HepG2 (cell line): ENCODE measurements around the gene IGLON5. TPM values are rescaled to one million over a fixed set of nuclear protein-coding genes. Genes with fewer than 3 reads are reported as not detected.

Source experiments
- ATAC-seq: fragments of 200-7000 bp; cut with Tn5 transposase; 3 replicates; pipeline ENCODE4 v1.9.1; 2020; ENCODE audit warnings: mild to moderate bottlenecking, moderate library complexity
- BruUV-seq: library from RNA; stranded (reverse); fragments of 400-500 nt; replicated peaks from 2 replicates; lab custom pipeline; 2021; lab: Mats Ljungman, UMichigan
- CTCF ChIA-PET: fragments of 300-600 bp; formaldehyde crosslinking; extraction: SDS; loops from one replicate; lab custom pipeline; 2021; ENCODE audit warnings: low total read pairs, inconsistent platforms, low intra/inter-chr PET ratio; lab: Yijun Ruan, JAX
- POLR2A ChIA-PET: fragments of 350-600 bp; sonication (Branson Sonifier 250); formaldehyde crosslinking; loops from one replicate; lab custom pipeline; 2020; ENCODE audit warnings: antibody characterized with exemption, inconsistent platforms; lab: Yijun Ruan, JAX
- DNase-seq: peaks from one replicate; pipeline ENCODE4 v3.0.0-alpha.2; 2015; ENCODE audit warnings: low spot score
- FAIRE-seq: peaks from 3 replicates; lab custom pipeline; 2011; peaks lifted over from hg19 to GRCh38; lab: Jason Lieb, UNC
- H2AFZ ChIP-seq: one replicate; pipeline ENCODE4 v1.6.1; 2011; ENCODE audit warnings: low read length, inconsistent platforms
- H3K27ac ChIP-seq: fragments of 300-600 bp; 3 replicates; pipeline ENCODE4 v1.8.0; 2011; ENCODE audit warnings: mixed run types, mild to moderate bottlenecking, mixed read lengths, low read length, inconsistent platforms; ENCODE audit not compliant: insufficient read depth; ENCODE audit errors: extremely low read length
- H3K27me3 ChIP-seq, 2 experiments: fragments of 200-600 bp in 1 of 2; 2 replicates in 1 of 2; 3 replicates in 1 of 2; pipeline versions ENCODE4 v1.6.0 to v1.8.0; 2011; ENCODE audit warnings: low read length in 2 of 2, mild to moderate bottlenecking in 2 of 2, moderate library complexity in 2 of 2, inconsistent platforms in 1 of 2; ENCODE audit not compliant: insufficient read depth in 2 of 2, control insufficient read depth in 1 of 2
- H3K36me3 ChIP-seq, 2 experiments: fragments of 200-600 bp in 1 of 2; replicated peaks in 1 of 2; 2 replicates in 1 of 2; 3 replicates in 1 of 2; pipeline versions ENCODE4 v1.5.1 to v1.8.0; 2011; ENCODE audit warnings: low read length in 2 of 2, inconsistent platforms in 1 of 2; ENCODE audit not compliant: insufficient read depth in 2 of 2, control insufficient read depth in 1 of 2
- H3K4me1 ChIP-seq: 2 replicates; pipeline ENCODE4 v1.5.1; 2012; ENCODE audit warnings: low read length, inconsistent platforms; ENCODE audit not compliant: insufficient read depth
- H3K4me2 ChIP-seq: 2 replicates; pipeline ENCODE4 v1.6.0; 2011; ENCODE audit warnings: low read depth, low read length, inconsistent platforms
- H3K4me3 ChIP-seq, 3 experiments: fragments of 200-600 bp in 1 of 3; sonication (generic), shearing (Covaris generic) in 1 of 3; replicated peaks in 1 of 3; 2 replicates each; pipeline ENCODE4 v1.5.1; 2011 to 2016; ENCODE audit warnings: low read length in 3 of 3, inconsistent platforms in 2 of 3, low read depth in 2 of 3, mild to moderate bottlenecking in 2 of 3, control low read depth in 1 of 3, mixed read lengths in 1 of 3; ENCODE audit not compliant: insufficient read depth in 1 of 3
- H3K79me2 ChIP-seq: one replicate; pipeline ENCODE4 v1.6.1; 2011; ENCODE audit warnings: low read length, inconsistent platforms; ENCODE audit not compliant: insufficient read depth
- H3K9ac ChIP-seq: 2 replicates; pipeline ENCODE4 v1.6.0; 2011; ENCODE audit warnings: mild to moderate bottlenecking, low read depth, low read length, inconsistent platforms; ENCODE audit not compliant: insufficient read depth
- H3K9me3 ChIP-seq: 2 replicates; pipeline ENCODE4 v1.5.1; 2012; ENCODE audit warnings: mild to moderate bottlenecking, low read length
- H4K20me1 ChIP-seq: 2 replicates; pipeline ENCODE4 v1.6.0; 2011; ENCODE audit warnings: inconsistent platforms, mild to moderate bottlenecking, low read length, moderate library complexity; ENCODE audit not compliant: insufficient read depth
- FOSL2 ChIP-seq: sonication (generic); formaldehyde crosslinking; IDR thresholded peaks from 2 replicates; pipeline ENCODE4 v1.4.0; 2020; ENCODE audit warnings: missing genetic modification reagents
- PAWR ChIP-seq: sonication (generic); formaldehyde crosslinking; IDR thresholded peaks from 2 replicates; pipeline ENCODE4 v1.4.0; 2020; ENCODE audit warnings: missing genetic modification reagents, mild to moderate bottlenecking, borderline replicate concordance
- SSRP1 ChIP-seq: IDR thresholded peaks from 2 replicates; pipeline ENCODE4 v1.6.1; 2016; ENCODE audit warnings: control low read depth
- ZNF468 ChIP-seq: sonication (generic); formaldehyde crosslinking; IDR thresholded peaks from 2 replicates; pipeline ENCODE4 v1.8.0; 2022; ENCODE audit warnings: mild to moderate bottlenecking, moderate library complexity, missing genetic modification reagents
- ZNF619 ChIP-seq: sonication (generic); formaldehyde crosslinking; IDR thresholded peaks from 2 replicates; pipeline ENCODE4 v1.4.0; 2020; ENCODE audit warnings: mild to moderate bottlenecking, missing genetic modification reagents
- ZSCAN12 ChIP-seq: sonication (generic); formaldehyde crosslinking; IDR thresholded peaks from 2 replicates; pipeline ENCODE4 v1.9.0; 2021; ENCODE audit warnings: mild to moderate bottlenecking, missing genetic modification reagents
- ZSCAN30 ChIP-seq: sonication (generic); formaldehyde crosslinking; IDR thresholded peaks from 2 replicates; pipeline ENCODE4 v1.5.0; 2020; ENCODE audit warnings: mild to moderate bottlenecking, missing genetic modification reagents
- WGBS: methylation state at CpG from one replicate; pipeline ENCODE4 v1.1.6; 2017; ENCODE audit warnings: low lambda C conversion rate; 5-methylcytosine and 5-hydroxymethylcytosine counted together
- in situ Hi-C: cut with HindIII; loops from 2 replicates; pipeline ENCODE4 v1.10.0; 2017; ENCODE audit warnings: low pct_unique_long_range_greater_than_20kb; ENCODE audit not compliant: extremely low pct_ligation_motif_present
- intact Hi-C: fragments of 100-400 bp; cut with micrococcal nuclease; formaldehyde crosslinking; loops from one replicate; pipeline ENCODE4 v1.10.0; 2022; ENCODE audit not compliant: unreplicated experiment
- polyA plus RNA-seq, 8 experiments: library from polyadenylated mRNA; depleted of rRNA in 3 of 8; stranded (reverse) in 7 of 8; unstranded in 1 of 8; fragments of >200 nt; fragmentation: Illumina TruSeq in 4 of 8; extraction: Trizol in 4 of 8; gene quantifications; 2 replicates each; pipeline versions ENCODE4 v1.2.1 to v1.2.3, GENCODE V29; 2011 to 2016; ENCODE audit warnings: low read depth in 4 of 8, missing spikeins in 1 of 8, mixed read lengths in 1 of 8; ENCODE audit not compliant: insufficient read depth in 1 of 8
- total RNA-seq, 5 experiments: library from RNA; depleted of rRNA; stranded (reverse); fragments of >200 nt; fragmentation: Illumina TruSeq; extraction: Trizol; gene quantifications; 2 replicates each; pipeline ENCODE4 v1.2.3, GENCODE V29; 2016; ENCODE audit warnings: low read depth in 1 of 5
- TF ChIP-seq, protein P1 (sequence below): sonication (generic); formaldehyde crosslinking; conservative IDR thresholded peaks from 2 replicates; pipeline ENCODE4 v1.5.0; 2020; ENCODE audit warnings: missing genetic modification reagents
- TF ChIP-seq, protein P2 (sequence below): sonication (generic); formaldehyde crosslinking; IDR thresholded peaks from 2 replicates; pipeline ENCODE4 v1.5.0; 2020; ENCODE audit warnings: missing genetic modification reagents
- TF ChIP-seq, protein P3 (sequence below): sonication (generic); formaldehyde crosslinking; IDR thresholded peaks from 2 replicates; pipeline ENCODE4 v1.4.0; 2020; ENCODE audit warnings: mild to moderate bottlenecking, missing genetic modification reagents
- TF ChIP-seq, protein P4 (sequence below): fragments of 450-650 bp; IDR thresholded peaks from 2 replicates; pipeline ENCODE4 v1.6.1; 2017

IGLON5 gene
- total and polyA plus RNA-seq, 2 of the 13 experiments (the other 11 are each of a cell fraction or from before 2014, with no cell fraction given): 0.04 to 5.7 TPM

DNA sequence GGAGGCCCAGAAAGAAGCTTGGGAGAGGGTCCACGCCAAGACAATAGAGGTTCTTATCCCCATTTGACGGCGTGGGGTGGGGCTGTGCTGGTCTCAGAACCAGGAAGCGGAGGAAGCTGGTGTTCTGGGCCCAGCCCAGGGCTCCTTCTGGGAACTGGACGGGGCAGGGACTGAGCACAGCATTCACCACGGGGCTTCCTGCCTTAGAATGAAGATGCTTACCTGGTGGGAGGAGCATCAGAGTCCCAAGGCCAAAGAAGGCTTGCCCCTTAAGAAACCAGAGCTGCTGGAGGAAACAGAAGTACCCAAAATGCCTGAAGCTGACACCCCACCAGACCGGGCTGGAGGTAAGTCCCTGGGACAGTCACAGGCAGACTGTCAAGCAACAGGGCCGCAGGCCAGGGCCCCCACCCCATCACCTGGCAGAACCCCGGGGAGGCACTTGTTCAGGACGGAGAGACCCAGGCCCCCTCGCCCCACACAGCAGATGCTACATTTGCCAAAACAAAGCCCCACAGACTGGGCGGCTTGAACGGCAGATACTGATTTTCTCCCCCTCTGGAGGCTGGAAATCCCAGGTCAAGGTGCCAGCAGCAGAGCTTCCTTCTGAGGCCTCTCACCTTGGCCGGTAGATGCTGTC, 17.8 kb upstream of the IGLON5 start:
- Histone ChIP-seq H3K9ac (no peak overlapping the region), H3K9me3 (no peaks in the 10 kb centered on the region), H3K4me3 (no peak overlapping the region), H3K36me3 (no peaks in the 10 kb centered on the region), H4K20me1 (no peaks in the 10 kb centered on the region), H3K4me1 (no peaks in the 10 kb centered on the region), H3K27me3 (peaks cover 5 to 56% of the 10 kb centered on the region in 2 experiments; a peak in 4 of 5 replicates), H2AFZ (no peak overlapping the region), H3K27ac (no peak overlapping the region), H3K79me2 (no peaks in the 10 kb centered on the region), H3K4me2 (no peak overlapping the region)
- no peak for FAIRE-seq
- TF ChIP-seq ZSCAN30 (CRISPR knock-in tag): no peak
- TF ChIP-seq, protein P1, sequence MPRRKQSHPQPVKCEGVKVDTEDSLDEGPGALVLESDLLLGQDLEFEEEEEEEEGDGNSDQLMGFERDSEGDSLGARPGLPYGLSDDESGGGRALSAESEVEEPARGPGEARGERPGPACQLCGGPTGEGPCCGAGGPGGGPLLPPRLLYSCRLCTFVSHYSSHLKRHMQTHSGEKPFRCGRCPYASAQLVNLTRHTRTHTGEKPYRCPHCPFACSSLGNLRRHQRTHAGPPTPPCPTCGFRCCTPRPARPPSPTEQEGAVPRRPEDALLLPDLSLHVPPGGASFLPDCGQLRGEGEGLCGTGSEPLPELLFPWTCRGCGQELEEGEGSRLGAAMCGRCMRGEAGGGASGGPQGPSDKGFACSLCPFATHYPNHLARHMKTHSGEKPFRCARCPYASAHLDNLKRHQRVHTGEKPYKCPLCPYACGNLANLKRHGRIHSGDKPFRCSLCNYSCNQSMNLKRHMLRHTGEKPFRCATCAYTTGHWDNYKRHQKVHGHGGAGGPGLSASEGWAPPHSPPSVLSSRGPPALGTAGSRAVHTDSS (CRISPR knock-in tag): no peak
- TF ChIP-seq, protein P2, sequence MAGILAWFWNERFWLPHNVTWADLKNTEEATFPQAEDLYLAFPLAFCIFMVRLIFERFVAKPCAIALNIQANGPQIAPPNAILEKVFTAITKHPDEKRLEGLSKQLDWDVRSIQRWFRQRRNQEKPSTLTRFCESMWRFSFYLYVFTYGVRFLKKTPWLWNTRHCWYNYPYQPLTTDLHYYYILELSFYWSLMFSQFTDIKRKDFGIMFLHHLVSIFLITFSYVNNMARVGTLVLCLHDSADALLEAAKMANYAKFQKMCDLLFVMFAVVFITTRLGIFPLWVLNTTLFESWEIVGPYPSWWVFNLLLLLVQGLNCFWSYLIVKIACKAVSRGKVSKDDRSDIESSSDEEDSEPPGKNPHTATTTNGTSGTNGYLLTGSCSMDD (CRISPR knock-in tag): no peak
- TF ChIP-seq PAWR: no peak
- no peak for TF ChIP-seq SSRP1 (CRISPR knock-in tag)
- no peak for TF ChIP-seq ZNF468 (CRISPR knock-in tag)
- TF ChIP-seq, protein P3, sequence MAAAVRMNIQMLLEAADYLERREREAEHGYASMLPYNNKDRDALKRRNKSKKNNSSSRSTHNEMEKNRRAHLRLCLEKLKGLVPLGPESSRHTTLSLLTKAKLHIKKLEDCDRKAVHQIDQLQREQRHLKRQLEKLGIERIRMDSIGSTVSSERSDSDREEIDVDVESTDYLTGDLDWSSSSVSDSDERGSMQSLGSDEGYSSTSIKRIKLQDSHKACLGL (CRISPR knock-in tag): no peak
- no peak for TF ChIP-seq ZNF619
- no peak for TF ChIP-seq ZSCAN12
- TF ChIP-seq, protein P4, sequence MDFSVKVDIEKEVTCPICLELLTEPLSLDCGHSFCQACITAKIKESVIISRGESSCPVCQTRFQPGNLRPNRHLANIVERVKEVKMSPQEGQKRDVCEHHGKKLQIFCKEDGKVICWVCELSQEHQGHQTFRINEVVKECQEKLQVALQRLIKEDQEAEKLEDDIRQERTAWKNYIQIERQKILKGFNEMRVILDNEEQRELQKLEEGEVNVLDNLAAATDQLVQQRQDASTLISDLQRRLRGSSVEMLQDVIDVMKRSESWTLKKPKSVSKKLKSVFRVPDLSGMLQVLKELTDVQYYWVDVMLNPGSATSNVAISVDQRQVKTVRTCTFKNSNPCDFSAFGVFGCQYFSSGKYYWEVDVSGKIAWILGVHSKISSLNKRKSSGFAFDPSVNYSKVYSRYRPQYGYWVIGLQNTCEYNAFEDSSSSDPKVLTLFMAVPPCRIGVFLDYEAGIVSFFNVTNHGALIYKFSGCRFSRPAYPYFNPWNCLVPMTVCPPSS: no peak
- TF ChIP-seq FOSL2 (CRISPR knock-in tag): no peak
- 34% methylated on average over 3 of the region's 14 CpGs for WGBS
- ATAC-seq: no peak
- intact Hi-C loops (no loop called here), in situ Hi-C loops (loop anchor here (25.0 kb wide), 1 partner anchor 344 kb away; the partner anchor contains the start of genes SIGLEC14 and SIGLEC5)
- DNase-seq: no peak
- POLR2A ChIA-PET: no interaction called here
- no TSS peak for BruUV-seq
- CTCF ChIA-PET: no interaction called here
